UCSD-AML1 (cell line): ENCODE data around the gene NEURL1B.
A peak's percentile ranks its signal among the peaks of the same experiment; 100 is the strongest.

ENCODE experiments used
- DNase-seq: peaks from one replicate; lab custom pipeline; 2025; ENCODE audit not compliant: unreplicated experiment; lab: John Stamatoyannopoulos, UW

NEURL1B gene

GRCh38 chr5:172712610-172713009 is 71.5 kb downstream of the NEURL1B start:
- no peak for DNase-seq

GRCh38 chr5:172713113-172713808 is 72.2 kb downstream of the NEURL1B start:
- DNase-seq = peak; percentile 60

GRCh38 chr5:172713809-172714490 is 72.9 kb downstream of the NEURL1B start:
- DNase-seq = no peak

GRCh38 chr5:172714491-172715420 is 73.7 kb downstream of the NEURL1B start:
- peak; percentile 79 for DNase-seq

- DNase-seq = no peak
Observed at GRCh38 chr5:172715421-172715780, 74.3 kb downstream of the NEURL1B start.

GRCh38 chr5:172715931-172716682 is 75.0 kb downstream of the NEURL1B start:
- DNase-seq = no peak

- peak; percentile 81 for DNase-seq
Observed at GRCh38 chr5:172716796-172717313, 75.8 kb downstream of the NEURL1B start.

- no peak for DNase-seq
Observed at GRCh38 chr5:172717481-172718195, 76.6 kb downstream of the NEURL1B start.

- DNase-seq = no peak
Observed at GRCh38 chr5:172718527-172719114, 77.6 kb downstream of the NEURL1B start.

GRCh38 chr5:172719211-172719610 is 78.1 kb downstream of the NEURL1B start:
- DNase-seq = no peak

GRCh38 chr5:172720655-172721054 is 79.6 kb downstream of the NEURL1B start:
- no peak for DNase-seq

- no peak for DNase-seq
Observed at GRCh38 chr5:172721455-172722326, 80.6 kb downstream of the NEURL1B start.

GRCh38 chr5:172722327-172722815 is 81.3 kb downstream of the NEURL1B start:
- no peak for DNase-seq

GRCh38 chr5:172723508-172723907 is 82.4 kb downstream of the NEURL1B start:
- DNase-seq = no peak

GRCh38 chr5:172724242-172725183 is 83.5 kb downstream of the NEURL1B start:
- no peak for DNase-seq

- DNase-seq = no peak
Observed at GRCh38 chr5:172725273-172725672, 84.2 kb downstream of the NEURL1B start.

GRCh38 chr5:172725785-172726184 is 84.7 kb downstream of the NEURL1B start:
- no peak for DNase-seq
